GM21529 (cell line): ENCODE data around the gene CAND1.

ENCODE experiments used
- ATAC-seq: cut with Tn5 transposase; IDR thresholded peaks from one replicate; pipeline ENCODE4 v1.9.1; 2021; ENCODE audit not compliant: unreplicated experiment

Gene CAND1

DNA sequence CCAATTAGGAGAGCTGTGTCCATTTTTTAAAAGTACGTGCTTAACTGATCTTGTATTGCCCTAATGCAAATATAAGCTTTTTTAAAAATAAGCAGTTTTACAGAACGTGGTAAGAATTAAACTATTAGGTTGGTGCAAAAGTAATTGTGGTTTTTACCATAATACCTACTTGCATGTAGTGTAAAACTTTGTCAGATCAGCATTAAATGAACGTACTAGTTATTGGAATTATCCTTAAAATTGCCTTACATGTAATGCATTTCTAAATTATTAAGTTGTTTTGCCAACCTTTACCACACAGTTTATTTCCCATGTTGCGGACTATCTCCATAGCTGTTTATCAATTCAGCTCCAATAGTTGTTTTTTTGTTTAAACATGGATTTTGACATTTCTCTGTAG lies 10.9 kb downstream of the CAND1 start:
- no peak for ATAC-seq

GRCh38 chr12:67280572-67280971 lies 11.4 kb downstream of the CAND1 start:
- ATAC-seq, result no peak

GRCh38 chr12:67284561-67284960 lies 15.4 kb downstream of the CAND1 start:
- no peak for ATAC-seq

DNA sequence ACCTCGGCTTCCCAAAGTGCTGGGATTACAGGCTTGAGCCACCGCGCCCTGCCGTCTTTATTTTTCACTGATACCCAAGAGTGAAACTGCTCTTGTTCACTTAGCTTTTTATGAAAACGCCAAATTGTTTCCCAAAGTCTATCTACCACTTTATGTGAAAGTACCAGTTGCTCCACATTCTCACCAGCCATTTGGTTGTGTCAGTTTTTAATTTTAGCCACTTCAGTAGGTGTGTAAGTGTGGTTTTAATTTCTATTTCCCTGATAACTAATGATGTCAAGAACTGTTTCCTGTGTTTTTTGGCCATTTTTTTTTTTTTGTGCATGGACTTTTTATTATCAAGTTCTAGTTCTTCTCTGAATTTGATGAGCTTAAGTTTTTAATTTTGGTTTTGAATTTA lies 17.1 kb downstream of the CAND1 start:
- ATAC-seq, result no peak

GRCh38 chr12:67287311-67287710 lies 18.2 kb downstream of the CAND1 start:
- no peak for ATAC-seq

DNA sequence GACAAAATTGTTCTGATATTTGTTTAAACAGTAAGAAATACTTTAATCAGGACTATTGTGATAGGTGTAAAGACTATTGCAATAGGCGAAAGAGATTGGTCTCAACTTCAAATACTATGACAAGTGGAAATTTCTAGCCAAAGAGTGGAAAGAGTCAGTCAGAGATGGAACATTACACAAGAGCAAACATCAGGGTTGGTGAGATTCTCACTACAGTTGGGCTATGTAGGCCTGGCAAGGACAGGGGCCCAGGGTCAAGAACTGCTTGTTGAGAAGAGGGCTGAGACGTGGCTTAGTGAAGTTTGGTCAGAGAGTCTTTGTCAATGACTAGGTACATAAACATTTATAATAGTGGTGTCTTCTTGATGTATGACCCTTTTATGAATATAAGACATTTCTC lies 19.4 kb downstream of the CAND1 start:
- no peak for ATAC-seq

DNA sequence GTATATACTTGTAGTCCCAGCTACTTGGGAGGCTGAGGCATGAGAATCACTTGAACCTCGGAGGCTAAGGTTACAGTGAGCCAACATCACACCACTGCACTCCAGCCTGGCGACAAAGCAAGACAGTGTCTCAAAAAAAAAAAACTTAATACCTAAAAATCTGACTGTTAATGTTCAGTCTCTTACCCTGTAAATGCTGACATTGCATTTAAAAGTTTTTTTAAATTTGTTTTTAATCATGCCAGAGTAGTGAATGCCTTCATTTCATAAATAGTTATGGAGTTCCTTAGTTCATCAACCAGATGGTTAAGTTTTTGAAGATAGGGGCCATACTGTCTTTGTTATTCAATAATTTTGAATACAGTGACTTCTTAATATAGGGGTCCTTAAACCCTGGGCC lies 21.2 kb downstream of the CAND1 start:
- ATAC-seq, result no peak

DNA sequence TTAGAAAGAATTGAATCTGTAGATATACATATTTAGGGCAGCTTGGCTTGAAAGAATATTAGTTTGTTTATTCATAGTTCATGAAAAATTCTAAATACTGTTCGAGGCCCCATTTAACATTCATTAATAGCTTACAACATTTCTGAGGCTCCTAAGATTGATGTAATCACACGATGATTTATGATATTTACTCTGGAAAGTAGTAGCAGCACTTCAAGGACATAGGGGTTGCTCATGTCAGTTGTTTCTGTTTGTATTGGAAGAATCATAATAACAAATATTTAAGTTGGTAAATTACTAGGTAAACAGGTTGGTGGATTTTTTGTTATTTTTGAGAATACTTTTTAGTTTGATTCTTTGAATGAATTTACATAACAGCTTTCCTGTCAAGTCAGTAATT lies 30.4 kb downstream of the CAND1 start:
- ATAC-seq, result no peak

- ATAC-seq, result no peak
Observed at GRCh38 chr12:67299926-67300325, 30.8 kb downstream of the CAND1 start.

DNA sequence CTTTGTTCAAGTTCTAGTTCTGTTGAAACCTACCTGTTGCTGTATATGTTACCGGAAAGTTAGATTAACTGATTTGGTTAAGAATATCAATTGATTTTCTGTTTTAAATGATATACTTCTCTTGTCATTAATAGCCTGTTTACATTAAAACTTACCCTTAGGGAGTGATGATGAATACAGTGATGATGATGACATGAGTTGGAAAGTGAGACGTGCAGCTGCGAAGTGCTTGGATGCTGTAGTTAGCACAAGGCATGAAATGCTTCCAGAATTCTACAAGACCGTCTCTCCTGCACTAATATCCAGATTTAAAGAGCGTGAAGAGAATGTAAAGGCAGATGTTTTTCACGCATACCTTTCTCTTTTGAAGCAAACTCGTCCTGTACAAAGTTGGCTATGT lies 33.0 kb downstream of the CAND1 start:
- ATAC-seq, result no peak

DNA sequence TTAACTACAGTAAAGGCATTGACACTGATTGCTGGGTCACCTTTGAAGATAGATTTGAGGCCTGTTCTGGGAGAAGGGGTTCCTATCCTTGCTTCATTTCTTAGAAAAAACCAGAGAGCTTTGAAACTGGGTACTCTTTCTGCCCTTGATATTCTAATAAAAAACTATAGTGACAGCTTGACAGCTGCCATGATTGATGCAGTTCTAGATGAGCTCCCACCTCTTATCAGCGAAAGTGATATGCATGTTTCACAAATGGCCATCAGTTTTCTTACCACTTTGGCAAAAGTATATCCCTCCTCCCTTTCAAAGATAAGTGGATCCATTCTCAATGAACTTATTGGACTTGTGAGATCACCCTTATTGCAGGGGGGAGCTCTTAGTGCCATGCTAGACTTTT lies 36.4 kb downstream of the CAND1 start:
- no peak for ATAC-seq

- no peak for ATAC-seq
Observed at GRCh38 chr12:67306712-67307111, 37.6 kb downstream of the CAND1 start.

DNA sequence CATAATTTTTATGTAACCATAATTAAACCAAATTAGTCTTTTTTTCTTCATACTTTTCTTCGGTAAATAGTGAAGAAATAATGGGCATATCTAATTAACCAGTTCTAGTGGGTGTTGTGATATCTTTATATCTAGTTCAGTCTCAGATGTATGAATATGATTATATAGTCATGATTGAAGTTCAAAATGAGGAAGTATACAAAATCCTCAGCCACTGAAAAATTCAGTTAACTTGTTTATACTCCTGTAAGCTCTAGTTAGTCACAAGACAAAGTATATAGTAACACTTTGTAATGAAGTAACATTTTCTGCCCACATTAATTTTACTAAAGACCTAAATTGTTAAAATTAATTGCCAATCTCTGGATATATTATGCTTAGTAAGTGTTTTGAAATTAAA lies 46.5 kb downstream of the CAND1 start:
- ATAC-seq, result no peak

GRCh38 chr12:67318786-67319185 lies 49.6 kb downstream of the CAND1 start:
- no peak for ATAC-seq

DNA sequence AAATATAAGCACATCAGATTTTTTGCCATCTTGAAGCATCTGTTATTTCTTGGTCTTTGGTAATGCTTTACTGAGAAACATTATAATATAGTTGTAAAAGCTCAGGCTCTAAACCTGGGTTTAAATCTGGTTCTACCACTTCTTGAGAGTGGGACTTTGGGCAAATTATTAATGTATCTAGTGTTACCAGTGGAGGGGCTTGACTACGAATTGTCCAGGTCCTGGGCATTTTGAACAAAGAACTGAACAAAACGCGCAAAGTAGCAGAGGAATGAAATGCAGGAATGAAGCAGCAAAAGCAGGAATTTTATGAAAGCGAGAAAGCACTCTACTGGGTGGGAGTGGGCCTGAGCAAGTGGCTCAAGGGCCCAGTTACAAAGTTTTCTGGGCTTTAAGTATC lies 50.8 kb downstream of the CAND1 start:
- ATAC-seq, result no peak

DNA sequence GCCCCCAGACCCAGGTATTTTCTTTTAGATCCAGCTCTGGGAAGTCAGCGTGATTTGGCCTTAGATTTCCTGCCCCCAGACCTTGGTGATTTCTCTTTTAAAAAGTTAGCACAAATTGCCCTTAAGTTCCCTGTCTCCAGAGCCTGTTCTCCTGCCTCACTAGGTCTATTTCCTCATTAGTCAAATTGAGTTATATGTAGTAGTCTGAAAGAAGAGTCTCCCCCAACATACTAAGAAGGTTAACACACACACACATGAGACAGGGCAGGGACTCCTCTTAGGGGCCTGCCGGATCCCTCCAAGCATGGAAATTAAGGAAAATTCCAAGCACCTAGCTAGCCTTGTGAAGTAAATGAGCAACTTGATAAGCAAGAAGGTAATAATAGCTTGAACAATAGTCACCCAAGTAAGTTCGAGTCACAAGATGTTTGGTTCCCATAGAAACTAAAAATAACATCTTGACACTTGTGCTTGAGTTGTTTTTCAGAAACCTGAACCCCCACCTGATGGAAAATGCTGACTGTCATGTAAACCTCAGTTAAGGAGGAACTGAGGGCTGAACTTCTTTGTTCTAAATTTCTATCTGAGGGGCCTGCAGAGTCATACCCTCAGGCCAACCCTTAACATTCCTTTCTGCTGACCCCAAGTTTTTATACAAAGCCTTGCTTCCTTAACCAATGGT lies 51.6 kb downstream of the CAND1 start:
- no peak for ATAC-seq

GRCh38 chr12:67322580-67322979 lies 53.4 kb downstream of the CAND1 start:
- ATAC-seq, result no peak

- no peak for ATAC-seq
Observed at GRCh38 chr12:67323007-67323406, 53.8 kb downstream of the CAND1 start.

- ATAC-seq, result no peak
Observed at GRCh38 chr12:67326637-67327036, 57.5 kb downstream of the CAND1 start.

DNA sequence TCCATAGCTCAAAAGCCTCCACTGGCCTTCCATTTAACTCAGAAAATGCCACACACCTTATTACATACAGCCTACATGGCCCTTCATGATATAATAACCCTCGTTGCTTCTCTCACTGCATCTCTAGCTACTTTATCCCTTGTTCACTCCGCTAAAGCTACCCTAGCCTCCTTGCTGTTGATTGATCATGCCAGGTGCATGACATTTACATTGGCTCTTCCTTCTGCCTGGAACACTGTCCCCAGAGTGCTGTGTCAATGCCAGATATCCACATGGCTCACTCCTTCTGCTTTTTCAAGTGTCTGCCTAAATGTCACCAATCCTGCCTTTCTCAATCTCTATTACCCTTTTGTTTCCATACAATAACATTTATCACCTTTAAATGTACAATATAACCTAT lies 58.3 kb downstream of the CAND1 start:
- no peak for ATAC-seq

GRCh38 chr12:67331123-67331522 lies 62.0 kb downstream of the CAND1 start:
- no peak for ATAC-seq

DNA sequence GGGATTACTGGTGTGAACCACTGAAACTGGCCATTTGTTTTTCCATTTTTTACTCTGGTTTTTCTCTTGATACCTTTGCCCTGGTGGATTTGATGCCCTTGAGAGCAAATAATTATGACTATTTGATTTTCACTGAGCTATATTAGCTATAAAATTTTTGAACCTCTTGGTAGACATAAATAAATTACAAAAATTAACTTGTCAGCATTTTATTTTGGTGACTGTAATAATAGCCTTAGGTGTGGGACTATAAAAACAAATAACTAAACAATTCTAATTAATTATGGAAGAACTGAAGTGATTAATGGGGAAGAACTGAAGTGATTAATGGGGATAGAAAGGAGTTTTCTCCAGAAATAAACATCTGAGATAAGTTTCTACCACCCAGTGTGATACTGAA lies 62.7 kb downstream of the CAND1 start:
- ATAC-seq, result no peak

- ATAC-seq, result no peak
Observed at GRCh38 chr12:67333649-67334048, 64.5 kb downstream of the CAND1 start.

GRCh38 chr12:67338426-67338825 lies 69.3 kb downstream of the CAND1 start:
- ATAC-seq, result no peak
